HepG2 (cell line): ENCODE data around the gene RFFL. TPM values are rescaled to one million over a fixed set of nuclear protein-coding genes. Genes with fewer than 3 reads are reported as not detected.

ENCODE experiments used
- ATAC-seq: fragments of 200-7000 bp; cut with Tn5 transposase; 3 replicates; pipeline ENCODE4 v1.9.1; 2020; ENCODE audit warnings: mild to moderate bottlenecking, moderate library complexity
- BruUV-seq: library from RNA; stranded (reverse); fragments of 400-500 nt; replicated peaks from 2 replicates; lab custom pipeline; 2021; lab: Mats Ljungman, UMichigan
- CTCF ChIA-PET: fragments of 300-600 bp; formaldehyde crosslinking; extraction: SDS; loops from one replicate; lab custom pipeline; 2021; ENCODE audit warnings: low total read pairs, inconsistent platforms, low intra/inter-chr PET ratio; lab: Yijun Ruan, JAX
- POLR2A ChIA-PET: fragments of 350-600 bp; sonication (Branson Sonifier 250); formaldehyde crosslinking; loops from one replicate; lab custom pipeline; 2020; ENCODE audit warnings: antibody characterized with exemption, inconsistent platforms; lab: Yijun Ruan, JAX
- DNase-seq: peaks from one replicate; pipeline ENCODE4 v3.0.0-alpha.2; 2015; ENCODE audit warnings: low spot score
- FAIRE-seq: peaks from 3 replicates; lab custom pipeline; 2011; peaks lifted over from hg19 to GRCh38; lab: Jason Lieb, UNC
- H2AFZ ChIP-seq: one replicate; pipeline ENCODE4 v1.6.1; 2011; ENCODE audit warnings: low read length, inconsistent platforms
- H3K27ac ChIP-seq: fragments of 300-600 bp; 3 replicates; pipeline ENCODE4 v1.8.0; 2011; ENCODE audit warnings: mixed run types, mild to moderate bottlenecking, mixed read lengths, low read length, inconsistent platforms; ENCODE audit not compliant: insufficient read depth; ENCODE audit errors: extremely low read length
- H3K27me3 ChIP-seq, 2 experiments: fragments of 200-600 bp in 1 of 2; 2 replicates in 1 of 2; 3 replicates in 1 of 2; pipeline versions ENCODE4 v1.6.0 to v1.8.0; 2011; ENCODE audit warnings: low read length in 2 of 2, mild to moderate bottlenecking in 2 of 2, moderate library complexity in 2 of 2, inconsistent platforms in 1 of 2; ENCODE audit not compliant: insufficient read depth in 2 of 2, control insufficient read depth in 1 of 2
- H3K36me3 ChIP-seq, 2 experiments: fragments of 200-600 bp in 1 of 2; replicated peaks in 1 of 2; 2 replicates in 1 of 2; 3 replicates in 1 of 2; pipeline versions ENCODE4 v1.5.1 to v1.8.0; 2011; ENCODE audit warnings: low read length in 2 of 2, inconsistent platforms in 1 of 2; ENCODE audit not compliant: insufficient read depth in 2 of 2, control insufficient read depth in 1 of 2
- H3K4me1 ChIP-seq: 2 replicates; pipeline ENCODE4 v1.5.1; 2012; ENCODE audit warnings: low read length, inconsistent platforms; ENCODE audit not compliant: insufficient read depth
- H3K4me2 ChIP-seq: 2 replicates; pipeline ENCODE4 v1.6.0; 2011; ENCODE audit warnings: low read depth, low read length, inconsistent platforms
- H3K4me3 ChIP-seq, 3 experiments: fragments of 200-600 bp in 1 of 3; sonication (generic), shearing (Covaris generic) in 1 of 3; replicated peaks in 1 of 3; 2 replicates each; pipeline ENCODE4 v1.5.1; 2011 to 2016; ENCODE audit warnings: low read length in 3 of 3, inconsistent platforms in 2 of 3, low read depth in 2 of 3, mild to moderate bottlenecking in 2 of 3, control low read depth in 1 of 3, mixed read lengths in 1 of 3; ENCODE audit not compliant: insufficient read depth in 1 of 3
- H3K79me2 ChIP-seq: one replicate; pipeline ENCODE4 v1.6.1; 2011; ENCODE audit warnings: low read length, inconsistent platforms; ENCODE audit not compliant: insufficient read depth
- H3K9ac ChIP-seq: 2 replicates; pipeline ENCODE4 v1.6.0; 2011; ENCODE audit warnings: mild to moderate bottlenecking, low read depth, low read length, inconsistent platforms; ENCODE audit not compliant: insufficient read depth
- H3K9me3 ChIP-seq: 2 replicates; pipeline ENCODE4 v1.5.1; 2012; ENCODE audit warnings: mild to moderate bottlenecking, low read length
- H4K20me1 ChIP-seq: 2 replicates; pipeline ENCODE4 v1.6.0; 2011; ENCODE audit warnings: inconsistent platforms, mild to moderate bottlenecking, low read length, moderate library complexity; ENCODE audit not compliant: insufficient read depth
- AHR ChIP-seq: IDR thresholded peaks from 2 replicates; pipeline ENCODE4 v1.6.1; 2018; ENCODE audit warnings: missing genetic modification reagents, missing compliant biosample characterization
- ATF7 ChIP-seq, 2 experiments: fragments of 450-650 bp in 1 of 2; sonication (generic) in 1 of 2; formaldehyde crosslinking in 1 of 2; IDR thresholded peaks; 2 replicates each; pipeline versions ENCODE4 v1.4.0 to v1.6.1; 2016 to 2020; ENCODE audit warnings: antibody characterized with exemption in 1 of 2, mild to moderate bottlenecking in 1 of 2, missing genetic modification reagents in 1 of 2
- BCL6 ChIP-seq: IDR thresholded peaks from 2 replicates; pipeline ENCODE4 v1.6.1; 2016; ENCODE audit warnings: missing genetic modification reagents, missing compliant biosample characterization
- CREB1 ChIP-seq, 2 experiments: fragments of 450-650 bp in 1 of 2; IDR thresholded peaks; 2 replicates each; pipeline ENCODE4 v1.6.1; 2016 to 2017; ENCODE audit warnings: control low read depth in 1 of 2, mild to moderate bottlenecking in 1 of 2, missing compliant biosample characterization in 1 of 2, missing genetic modification characterization in 1 of 2
- MAFK ChIP-seq, 2 experiments: IDR thresholded peaks in 1 of 2; conservative IDR thresholded peaks in 1 of 2; 2 replicates each; pipeline ENCODE4 v1.6.1; 2011; ENCODE audit warnings: improper control_type of control experiment in 2 of 2, low read length in 2 of 2
- MBNL3 ChIP-seq: fragments of 250-450 bp; sonication (Bioruptor Pico); conservative IDR thresholded peaks from 2 replicates; pipeline ENCODE4 v1.8.0; 2022; ENCODE audit warnings: mild to moderate bottlenecking, inconsistent platforms
- MXI1 ChIP-seq: IDR thresholded peaks from 3 replicates; pipeline ENCODE4 v1.6.1; 2012; ENCODE audit warnings: low read depth, low read length, inconsistent platforms, borderline replicate concordance
- SYNCRIP ChIP-seq: fragments of 200-400 bp; formaldehyde crosslinking; IDR thresholded peaks from 2 replicates; pipeline ENCODE4 v1.6.1; 2018; ENCODE audit warnings: mild to moderate bottlenecking, low read depth, low read length; ENCODE audit not compliant: insufficient read depth
- TCF12 ChIP-seq, 2 experiments: fragments of 450-650 bp in 1 of 2; sonication (generic) in 1 of 2; formaldehyde crosslinking in 1 of 2; IDR thresholded peaks; 2 replicates each; pipeline versions ENCODE4 v1.6.1 to v1.8.0; 2017 to 2022; ENCODE audit warnings: antibody characterized with exemption in 1 of 2, mild to moderate bottlenecking in 1 of 2, missing genetic modification reagents in 1 of 2, moderate library complexity in 1 of 2
- ZBTB14 ChIP-seq: sonication (generic); formaldehyde crosslinking; IDR thresholded peaks from 2 replicates; pipeline ENCODE4 v1.4.0; 2020; ENCODE audit warnings: missing genetic modification reagents
- ZNF383 ChIP-seq: sonication (generic); formaldehyde crosslinking; IDR thresholded peaks from 2 replicates; pipeline ENCODE4 v1.4.0; 2020; ENCODE audit warnings: missing genetic modification reagents, mild to moderate bottlenecking, borderline replicate concordance
- ZNF501 ChIP-seq: sonication (generic); formaldehyde crosslinking; IDR thresholded peaks from 2 replicates; pipeline ENCODE4 v1.5.1; 2020; ENCODE audit warnings: mild to moderate bottlenecking, moderate library complexity, missing genetic modification reagents
- ZNF607 ChIP-seq: sonication (generic); formaldehyde crosslinking; IDR thresholded peaks from 2 replicates; pipeline ENCODE4 v1.5.1; 2020; ENCODE audit warnings: missing genetic modification reagents, mild to moderate bottlenecking, borderline replicate concordance
- WGBS: methylation state at CpG from one replicate; pipeline ENCODE4 v1.1.6; 2017; ENCODE audit warnings: low lambda C conversion rate; 5-methylcytosine and 5-hydroxymethylcytosine counted together
- in situ Hi-C: cut with HindIII; loops from 2 replicates; pipeline ENCODE4 v1.10.0; 2017; ENCODE audit warnings: low pct_unique_long_range_greater_than_20kb; ENCODE audit not compliant: extremely low pct_ligation_motif_present
- intact Hi-C: fragments of 100-400 bp; cut with micrococcal nuclease; formaldehyde crosslinking; loops from one replicate; pipeline ENCODE4 v1.10.0; 2022; ENCODE audit not compliant: unreplicated experiment
- polyA plus RNA-seq, 8 experiments: library from polyadenylated mRNA; depleted of rRNA in 3 of 8; stranded (reverse) in 7 of 8; unstranded in 1 of 8; fragments of >200 nt; fragmentation: Illumina TruSeq in 4 of 8; extraction: Trizol in 4 of 8; gene quantifications; 2 replicates each; pipeline versions ENCODE4 v1.2.1 to v1.2.3, GENCODE V29; 2011 to 2016; ENCODE audit warnings: low read depth in 4 of 8, missing spikeins in 1 of 8, mixed read lengths in 1 of 8; ENCODE audit not compliant: insufficient read depth in 1 of 8
- total RNA-seq, 5 experiments: library from RNA; depleted of rRNA; stranded (reverse); fragments of >200 nt; fragmentation: Illumina TruSeq; extraction: Trizol; gene quantifications; 2 replicates each; pipeline ENCODE4 v1.2.3, GENCODE V29; 2016; ENCODE audit warnings: low read depth in 1 of 5

RFFL gene
- total and polyA plus RNA-seq, 2 of the 13 experiments (the other 11 are each of a cell fraction or from before 2014, with no cell fraction given), result 24.3 to 48.6 TPM

- TF ChIP-seq ZBTB14 (0 out of 2 replicates have a peak, but pooled peaks have one; percentile 34), BCL6 (CRISPR knock-in tag) (0 out of 2 replicates have a peak, but pooled peaks have one; percentile 22), AHR (no peak), TCF12 (IDR thresholded peaks at IDR 0.05) (no peak), TCF12 (CRISPR knock-in tag; IDR thresholded peaks at IDR 0.05) (no peak), SYNCRIP (no peak), MXI1 (peak; percentile 54; the same call in 1 of the 3 replicates), ZNF383 (CRISPR knock-in tag) (no peak), MBNL3 (no peak)
Observed at GRCh38 chr17:34961093-34961911, 102.2 kb downstream of the RFFL start, which contains the start of the genes CCT6B and ZNF830 (continued).

GRCh38 chr17:34958438-34958837, 105.1 kb downstream of the RFFL start:
- BruUV-seq, result no TSS peak
- Histone ChIP-seq H3K9me3 (no peaks in the 10 kb centered on the region), H3K36me3 (no peaks in the 10 kb centered on the region), H2AFZ (no peak overlapping the region), H3K79me2 (peaks cover 21% of the 10 kb centered on the region), H3K4me2 (no peak overlapping the region), H3K4me3 (no peak overlapping the region), H3K27me3 (no peaks in the 10 kb centered on the region; a peak in 1 of 5 replicates), H3K4me1 (peaks cover 18% of the 10 kb centered on the region), H3K9ac (no peak overlapping the region), H4K20me1 (no peaks in the 10 kb centered on the region), H3K27ac (no peak overlapping the region)
- TF ChIP-seq MAFK (conservative IDR thresholded peaks at IDR 0.05 in 1 of 2, IDR thresholded peaks at IDR 0.05 in 1 of 2; ENCODE audit: low read length in 2 of 2) (peak in 1 of 2 experiments; percentile 26; a peak in 1 of 4 replicates), ZNF501 (CRISPR knock-in tag) (no peak), ZNF607 (no peak), CREB1 (IDR thresholded peaks at IDR 0.05) (peak; percentile 82), CREB1 (CRISPR knock-in tag; IDR thresholded peaks at IDR 0.05) (no peak), ATF7 (IDR thresholded peaks at IDR 0.05) (peak; percentile 53), ATF7 (CRISPR knock-in tag; IDR thresholded peaks at IDR 0.05) (no peak)
- DNase-seq (no peak), ATAC-seq (no peak), FAIRE-seq (no peak)
- in situ Hi-C loops, result no loop called here
- intact Hi-C loops, result no loop called here
- ChIA-PET POLR2A (no interaction called here), CTCF (no interaction called here)
- 76% methylated on average over 1 of the region's 1 CpG for WGBS
